Kidney epithelial cell (primary cell): ENCODE measurements around the gene SLC22A6. TPM values are rescaled to one million over a fixed set of nuclear protein-coding genes. Genes with fewer than 3 reads are reported as not detected.

Experiments used
- DNase-seq: peaks from one replicate; pipeline ENCODE4 v3.0.0-alpha.2; 2010; ENCODE audit warnings: low read depth
- H3K27me3 ChIP-seq: 2 replicates; pipeline ENCODE4 v1.6.0; 2011; ENCODE audit warnings: low read length; ENCODE audit not compliant: control insufficient read depth, insufficient read depth
- H3K36me3 ChIP-seq: 2 replicates; pipeline ENCODE4 v1.5.1; 2011; ENCODE audit warnings: low read length; ENCODE audit not compliant: control insufficient read depth, insufficient read depth
- H3K4me3 ChIP-seq: 2 replicates; pipeline ENCODE4 v1.5.1; 2011; ENCODE audit warnings: low read depth, mild to moderate bottlenecking, control low read depth, low read length
- CTCF ChIP-seq: IDR thresholded peaks from 2 replicates; pipeline ENCODE4 v1.5.1; 2011; ENCODE audit warnings: mild to moderate bottlenecking, moderate library complexity, low read length, control low read depth, inconsistent platforms; ENCODE audit not compliant: insufficient read depth, poor library complexity, severe bottlenecking
- total RNA-seq: library from RNA; depleted of rRNA; stranded (reverse); fragments of >200 nt; gene quantifications from 2 replicates; pipeline ENCODE4 v1.2.3, GENCODE V29; 2015

The SLC22A6 gene
- total RNA-seq, 1 donor from 2014 or later = not detected

- H3K36me3 ChIP-seq = no peaks in the 10 kb centered on the region
- no peak for DNase-seq
- TF ChIP-seq CTCF = no peak
Measured at GRCh38 chr11:62931499-62932278, 53.1 kb downstream of the SLC22A6 start.

DNA sequence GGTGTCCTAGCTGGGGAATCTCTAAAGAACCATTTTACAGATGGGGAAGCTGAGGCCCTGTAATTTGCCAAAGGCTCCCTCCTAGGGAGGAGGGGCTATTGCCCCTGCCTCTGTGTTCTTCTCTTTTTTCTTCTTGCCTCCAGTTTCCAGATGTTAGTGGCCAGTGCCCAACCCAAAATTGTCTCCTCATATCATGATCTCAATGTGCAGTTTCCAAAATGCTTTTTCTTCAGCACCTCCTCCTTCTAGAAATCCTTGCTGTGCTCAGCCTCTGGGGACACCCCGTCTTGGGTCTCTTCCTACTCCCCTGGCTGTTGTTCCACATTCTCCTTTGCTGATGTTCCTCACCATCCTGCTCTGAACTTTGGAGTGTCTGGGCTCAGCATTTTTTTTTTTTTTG lies 54.1 kb downstream of the SLC22A6 start:
- H3K4me3 ChIP-seq = no peak overlapping the region
- peaks cover 32% of the 10 kb centered on the region for H3K27me3 ChIP-seq
- no peaks in the 10 kb centered on the region for H3K36me3 ChIP-seq
- no peak for DNase-seq
- TF ChIP-seq CTCF = no peak

More at GRCh38 chr11:62931499-62932278, 53.1 kb downstream of the SLC22A6 start:
- Histone ChIP-seq H3K4me3 (no peak overlapping the region), H3K27me3 (peaks cover 22% of the 10 kb centered on the region)

DNA sequence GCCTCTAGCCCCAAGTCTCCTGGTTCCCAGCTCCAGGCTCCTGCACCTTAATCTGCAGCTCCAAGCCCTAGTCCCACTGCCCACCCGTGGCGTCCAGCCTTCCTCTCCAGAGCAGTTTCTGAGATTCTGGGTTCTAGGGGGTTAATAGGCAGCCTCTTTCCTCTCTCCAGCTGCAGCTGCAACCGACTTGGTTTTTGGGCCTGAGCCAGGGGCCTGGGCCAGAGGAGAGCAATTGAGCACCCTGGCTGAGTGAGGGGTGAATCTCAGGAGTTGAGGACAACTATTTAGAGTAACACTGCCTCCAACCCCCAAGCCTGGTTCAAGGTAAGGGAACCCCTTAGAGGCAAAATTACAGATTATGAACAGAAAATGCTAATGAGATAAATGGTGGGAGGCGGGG lies 54.6 kb downstream of the SLC22A6 start:
- TF ChIP-seq CTCF = no peak
- no peak for DNase-seq
- Histone ChIP-seq H3K27me3 (peaks cover 38% of the 10 kb centered on the region), H3K4me3 (no peak overlapping the region), H3K36me3 (no peaks in the 10 kb centered on the region)

GRCh38 chr11:62928011-62928410 lies 56.8 kb downstream of the SLC22A6 start:
- no peak for DNase-seq
- Histone ChIP-seq H3K27me3 (peaks cover 57% of the 10 kb centered on the region), H3K4me3 (no peak overlapping the region), H3K36me3 (no peaks in the 10 kb centered on the region)
- TF ChIP-seq CTCF = no peak

- DNase-seq = no peak
- peaks cover 68% of the 10 kb centered on the region for H3K27me3 ChIP-seq
- no peak for TF ChIP-seq CTCF
- H3K36me3 ChIP-seq = no peaks in the 10 kb centered on the region
- no peak overlapping the region for H3K4me3 ChIP-seq
Measured at GRCh38 chr11:62926680-62927455, 57.9 kb downstream of the SLC22A6 start.

Other genes with a start within 250 kb of the SLC22A6 start
- 17.3 and 18.8 TPM in 2 replicates for gene ZBTB3, start 230.8 kb downstream of the SLC22A6 start, total RNA-seq
- 98.3 and 120 TPM in 2 replicates for gene POLR2G, start 223.4 kb downstream of the SLC22A6 start, total RNA-seq
- gene TAF6L, start 213.6 kb downstream of the SLC22A6 start, total RNA-seq = 19.4 and 29.1 TPM in 2 replicates
- gene TMEM179B, start 197.6 kb downstream of the SLC22A6 start, total RNA-seq = 66.7 and 72.5 TPM in 2 replicates
- gene TMEM223, start 193.0 kb downstream of the SLC22A6 start, total RNA-seq = 32.8 and 41.3 TPM in 2 replicates
- 40.9 and 41.4 TPM in 2 replicates for gene NXF1, start 179.5 kb downstream of the SLC22A6 start, total RNA-seq
- gene STX5, start 152.9 kb downstream of the SLC22A6 start, total RNA-seq = 30.2 and 34.3 TPM in 2 replicates
- not detected in 2 replicates for gene TEX54, start 152.1 kb downstream of the SLC22A6 start, total RNA-seq
- gene WDR74, start 145.4 kb downstream of the SLC22A6 start, total RNA-seq = 90.2 and 92.8 TPM in 2 replicates
- 441 and 475 TPM in 2 replicates for gene SLC3A2, start 104.1 kb downstream of the SLC22A6 start, total RNA-seq
- not detected in 2 replicates for gene CHRM1, start 63.6 kb downstream of the SLC22A6 start, total RNA-seq
- gene SLC22A8, start 30.9 kb upstream of the SLC22A6 start, total RNA-seq = not detected in 2 replicates
- not detected in 2 replicates for gene SLC22A24, start 159.3 kb upstream of the SLC22A6 start, total RNA-seq